Tongue (tissue), 3 donors: ENCODE data around the gene GBP1. TPM values are rescaled to one million over a fixed set of nuclear protein-coding genes. Genes with fewer than 3 reads are reported as not detected.

Experiments used
- DNase-seq: peaks from one replicate; pipeline ENCODE4 v3.0.0-alpha.2; 2015
- small RNA-seq: library from RNA; depleted of rRNA; stranded (forward); fragments of <200 nt; gene quantifications from one replicate; pipeline ENCODE3, GENCODE V24; 2014; ENCODE audit warnings: low replicate concordance
- total RNA-seq: library from RNA; depleted of rRNA; stranded (reverse); fragments of >200 nt; gene quantifications from one replicate; pipeline ENCODE4 v1.2.3, GENCODE V29; 2014

The GBP1 gene
- total RNA-seq, 1 donor from 2014 or later, result 13.2 TPM

GRCh38 chr1:89005286-89006151, 59.5 kb downstream of the GBP1 start:
- peak; percentile 36 for DNase-seq

Small RNA genes lying within 50 kb of the gene (small RNA-seq; reads per million reads assigned to genes)
- gene RF00019, result not detected

Other genes starting within 250 kb of the GBP1 start
- gene GTF2B, start 173.6 kb downstream of the GBP1 start, total RNA-seq, result 37.7 TPM
- 25.1 TPM for gene KYAT3, start 72.6 kb downstream of the GBP1 start, total RNA-seq
- gene RBMXL1, start 72.6 kb downstream of the GBP1 start, total RNA-seq, result 18.7 TPM
- 9.1 TPM for gene GBP3, start 42.3 kb downstream of the GBP1 start, total RNA-seq
- gene GBP2, start 60.9 kb upstream of the GBP1 start, total RNA-seq, result 11.8 TPM
- gene GBP7, start 110.8 kb upstream of the GBP1 start, total RNA-seq, result not detected
- 4.1 TPM for gene GBP4, start 133.7 kb upstream of the GBP1 start, total RNA-seq
- 0.72 TPM for gene GBP5, start 207.7 kb upstream of the GBP1 start, total RNA-seq